ENCODE results near the gene MCF2L2. TPM values are rescaled to one million over a fixed set of nuclear protein-coding genes. Genes with fewer than 3 reads are reported as not detected.

Gene MCF2L2
- total and polyA plus RNA-seq, 2 donors (not counting 3 experiments of a cell fraction or from before 2014, with no cell fraction given) = 0.15 to 1.1 TPM

GRCh38 chr3:183272142-183272541, 156.3 kb downstream of the MCF2L2 start:
- Histone ChIP-seq H3K9ac (replicated peaks; ENCODE audit: extremely low read depth, insufficient read depth, low read length) (no peak overlapping the region), H4K20me1 (replicated peaks; ENCODE audit: control insufficient read depth, extremely low read depth, insufficient read depth, low read length) (no peaks in the 10 kb centered on the region), H3K4me2 (ENCODE audit: insufficient read depth, low read length) (no peak overlapping the region), H3K4me1 (ENCODE audit: control insufficient read depth, extremely low read depth, insufficient read depth, low read length) (peaks cover 27% of the 10 kb centered on the region), H3K79me2 (ENCODE audit: control insufficient read depth, insufficient read depth, low read length) (peaks cover 23% of the 10 kb centered on the region), H3K36me3 (ENCODE audit: control insufficient read depth in 2 of 2, extremely low read depth in 1 of 2, insufficient read depth in 2 of 2, low read length in 2 of 2) (peaks cover 0 to 9% of the 10 kb centered on the region in 2 experiments), H3K27ac (ENCODE audit: insufficient read depth, low read depth, low read length) (no peak overlapping the region), H3K27me3 (ENCODE audit: control insufficient read depth in 2 of 2, insufficient read depth in 2 of 2, low read length in 2 of 2) (no peaks in the 10 kb centered on the region), H3K9me3 (replicated peaks; ENCODE audit: control insufficient read depth, insufficient read depth, low read length) (no peaks in the 10 kb centered on the region), H3K4me3 (replicated peaks in 1 of 3; ENCODE audit: insufficient read depth in 1 of 3, low read depth in 1 of 3, low read length in 3 of 3) (no peak overlapping the region), H3K9me1 (replicated peaks; ENCODE audit: control insufficient read depth, extremely low read depth, insufficient read depth, low read length) (no peaks in the 10 kb centered on the region), H2AFZ (ENCODE audit: low read depth, low read length) (no peak overlapping the region)
- no peak for TF ChIP-seq MAX (IDR thresholded peaks at IDR 0.05; ENCODE audit: insufficient read depth, insufficient read length)
- no peak for TF ChIP-seq POLR2AphosphoS5 (IDR thresholded peaks at IDR 0.05; ENCODE audit: insufficient read depth, low read depth, low read length)
- no peak for TF ChIP-seq GATA2 (IDR thresholded peaks at IDR 0.05; ENCODE audit: insufficient read depth, insufficient read length, low read depth, low read length)
- no peak for TF ChIP-seq MYC (IDR thresholded peaks at IDR 0.05; ENCODE audit: low read depth, low read length)
- TF ChIP-seq CTCF (IDR thresholded peaks at IDR 0.05; ENCODE audit: extremely low read depth in 1 of 2, insufficient read depth in 1 of 2, low read depth in 1 of 2, low read length in 2 of 2) = no peak
- TF ChIP-seq FOS (IDR thresholded peaks at IDR 0.05; ENCODE audit: borderline replicate concordance, insufficient read depth, low read length) = no peak
- no peak for TF ChIP-seq EZH2 (IDR thresholded peaks at IDR 0.05; ENCODE audit: borderline replicate concordance, low read depth, low read length, severe bottlenecking)
- TF ChIP-seq POLR2A (IDR thresholded peaks at IDR 0.05; ENCODE audit: low read depth, low read length) = no peak
- TF ChIP-seq JUN (IDR thresholded peaks at IDR 0.05; ENCODE audit: borderline replicate concordance, insufficient read depth, insufficient read length, low read depth) = no peak
- intact Hi-C loops (cut with micrococcal nuclease) = no loop called here
- dilution Hi-C loops (cut with MboI; ENCODE audit: extremely low pct_ligation_motif_present, low sequenced_read_pairs) = no loop called here
- FAIRE-seq (no peak), DNase-seq (ENCODE audit: low read depth, low spot score) (no peak)
- ChIA-PET POLR2A (no interaction called here), CTCF (interaction anchor here (0.7 to 1.4 kb wide), 7 partner anchors 10 to 110 kb away, joined by 3 to 4 read pairs (median 3); no protein-coding TSS in a partner anchor)
- no TSS peak for BruUV-seq (replicated peaks)
